Kidney (tissue), 14 donors: ENCODE data around the gene ATP6V1A. TPM values are rescaled to one million over a fixed set of nuclear protein-coding genes. Genes with fewer than 3 reads are reported as not detected.

ENCODE experiments used
- DNase-seq, 5 donors: peaks; one replicate each; pipeline ENCODE4 v3.0.0-alpha.2; 2013 to 2020
- FAIRE-seq: peaks from 2 replicates; lab custom pipeline; 2012; peaks lifted over from hg19 to GRCh38; lab: Jason Lieb, UNC
- H3K27ac ChIP-seq, 2 donors: one replicate each; pipeline ENCODE4 v1.7.0; 2013; ENCODE audit warnings: low read depth in 2 of 2, low read length in 2 of 2, inconsistent platforms in 1 of 2
- H3K27me3 ChIP-seq: one replicate; pipeline ENCODE4 v1.7.1; 2013; ENCODE audit warnings: low read length, inconsistent platforms; ENCODE audit not compliant: control insufficient read depth, insufficient read depth
- H3K36me3 ChIP-seq, 3 donors: one replicate each; pipeline versions ENCODE4 v1.7.0 to v1.7.1; 2013; ENCODE audit warnings: low read length in 3 of 3, control low read depth in 1 of 3, inconsistent platforms in 1 of 3; ENCODE audit not compliant: insufficient read depth in 3 of 3, control insufficient read depth in 2 of 3
- H3K4me1 ChIP-seq, 3 donors: one replicate each; pipeline versions ENCODE4 v1.7.0 to v1.7.1; 2013; ENCODE audit warnings: low read length in 3 of 3, inconsistent platforms in 1 of 3, low read depth in 1 of 3; ENCODE audit not compliant: control insufficient read depth in 2 of 3, insufficient read depth in 2 of 3
- H3K4me3 ChIP-seq, 3 donors: one replicate each; pipeline versions ENCODE4 v1.7.0 to v1.8.1; 2013; ENCODE audit warnings: low read length in 3 of 3, control low read depth in 1 of 3, inconsistent platforms in 1 of 3
- H3K9ac ChIP-seq, 3 donors: one replicate each; pipeline versions ENCODE4 v1.7.0 to v1.7.1; 2013; ENCODE audit warnings: low read length in 3 of 3, control low read depth in 1 of 3, inconsistent platforms in 1 of 3
- H3K9me3 ChIP-seq, 3 donors: one replicate each; pipeline versions ENCODE4 v1.7.0 to v1.7.1; 2013; ENCODE audit warnings: low read length in 3 of 3, control low read depth in 1 of 3, inconsistent platforms in 1 of 3; ENCODE audit not compliant: control insufficient read depth in 2 of 3, insufficient read depth in 1 of 3
- CTCF ChIP-seq: IDR thresholded peaks from 3 replicates; pipeline ENCODE4 v1.5.1; 2012; ENCODE audit warnings: mild to moderate bottlenecking, moderate library complexity, borderline replicate concordance; ENCODE audit not compliant: insufficient read depth; ENCODE audit errors: extremely low read depth
- intact Hi-C: fragments of 100-400 bp; cut with DNase I; formaldehyde crosslinking; loops from one replicate; pipeline ENCODE4 v1.11.1; 2022
- polyA plus RNA-seq: library from polyadenylated mRNA; stranded (reverse); fragments of 350-450 nt; fragmentation: Illumina TruSeq; extraction: RNeasy Lipid Tissue Mini Kit (QIAGEN cat#74804); gene quantifications from one replicate; pipeline ENCODE4 v1.2.3, GENCODE V29; 2014; ENCODE audit warnings: low read depth, low replicate concordance; ENCODE audit not compliant: insufficient read depth
- total RNA-seq: library from RNA; stranded (reverse); fragmentation: NEBNext Ultra II Directional; extraction: Animal tissue kit (Norgen Biotek cat#: 25700); gene quantifications from one replicate; pipeline ENCODE4 v1.2.1, GENCODE V29; 2021
- donor health status: control.
- donor health status: control.
- donor health status: control.
- donor health status: control.
- donor health status: control.
- donor health status: DM: yes; HTN: yes; CAD: no.
- donor health status: Normal renal cell carcinoma (clear cell type).

Gene ATP6V1A
- total and polyA plus RNA-seq, 2 donors from 2014 or later, result 87.1 to 172 TPM

- intact Hi-C loops, result no loop called here
- H3K9ac ChIP-seq, result no peak overlapping the region
- H3K4me1 ChIP-seq, result peaks cover 0 to 15% (median 0%) of the 10 kb centered on the region in 3 donors
- H3K4me3 ChIP-seq, result no peak overlapping the region
- TF ChIP-seq CTCF, result no peak
- H3K36me3 ChIP-seq, result peaks cover 0 to 11% (median 3%) of the 10 kb centered on the region in 3 donors
- no peaks in the 10 kb centered on the region for H3K27me3 ChIP-seq
- DNase-seq (no peak), FAIRE-seq (no peak)
- H3K9me3 ChIP-seq, result no peaks in the 10 kb centered on the region
- no peak overlapping the region for H3K27ac ChIP-seq
These were observed 27.1 kb upstream of the ATP6V1A start for GRCh38 chr3:113719758-113720157.

- no peak for DNase-seq
- H3K27ac ChIP-seq, result no peak overlapping the region
- intact Hi-C loops, result no loop called here
- TF ChIP-seq CTCF, result no peak
- no peak overlapping the region for H3K9ac ChIP-seq
- H3K36me3 ChIP-seq, result peaks cover 0 to 11% (median 3%) of the 10 kb centered on the region in 3 donors
- H3K4me3 ChIP-seq, result no peak overlapping the region
- peaks cover 0 to 6% (median 0%) of the 10 kb centered on the region in 3 donors for H3K4me1 ChIP-seq
- no peaks in the 10 kb centered on the region for H3K9me3 ChIP-seq
- no peak for FAIRE-seq
- H3K27me3 ChIP-seq, result no peaks in the 10 kb centered on the region
These were observed 25.2 kb upstream of the ATP6V1A start for GRCh38 chr3:113721636-113722035.

- no peak overlapping the region for H3K9ac ChIP-seq
- no peak for TF ChIP-seq CTCF
- no peaks in the 10 kb centered on the region for H3K9me3 ChIP-seq
- H3K4me3 ChIP-seq, result no peak overlapping the region
- FAIRE-seq (no peak), DNase-seq (no peak)
- no peaks in the 10 kb centered on the region for H3K36me3 ChIP-seq
- no peaks in the 10 kb centered on the region for H3K27me3 ChIP-seq
- H3K27ac ChIP-seq, result no peak overlapping the region
- intact Hi-C loops, result no loop called here
- peaks cover 0 to 4% (median 0%) of the 10 kb centered on the region in 3 donors for H3K4me1 ChIP-seq
These were observed 18.2 kb upstream of the ATP6V1A start for GRCh38 chr3:113728661-113729060.

- no peak for TF ChIP-seq CTCF
- intact Hi-C loops, result no loop called here
These were observed 16.3 kb upstream of the ATP6V1A start for GRCh38 chr3:113730550-113730949.

More at GRCh38 chr3:113730550-113730949, 16.3 kb upstream of the ATP6V1A start:
- H3K27me3 ChIP-seq, result no peaks in the 10 kb centered on the region
- no peaks in the 10 kb centered on the region for H3K36me3 ChIP-seq
- no peak for FAIRE-seq
- no peak overlapping the region for H3K9ac ChIP-seq
- H3K27ac ChIP-seq, result no peak overlapping the region
- H3K4me1 ChIP-seq, result peaks cover 0 to 4% (median 0%) of the 10 kb centered on the region in 3 donors
- no peak for DNase-seq
- no peaks in the 10 kb centered on the region for H3K9me3 ChIP-seq
- H3K4me3 ChIP-seq, result no peak overlapping the region
